Hepatocyte (in vitro differentiated cells): Measurements from ENCODE around the gene GAS5.
"Not testable (repeated sequence)": the region's sequence is repeated elsewhere in the genome, so short reads cannot be mapped to it uniquely, and the experiment has no call there.

Experiments used
- EZH2 ChIP-seq: fragments of 200-600 bp; sonication (generic); IDR thresholded peaks from 2 replicates; pipeline ENCODE4 v1.6.1; 2016; ENCODE audit warnings: antibody characterized with exemption, mild to moderate bottlenecking, borderline replicate concordance
- TF ChIP-seq, protein P1 (sequence below): fragments of 200-600 bp; sonication (generic); IDR thresholded peaks from 2 replicates; pipeline ENCODE4 v1.5.1; 2016; ENCODE audit warnings: antibody characterized with exemption, mild to moderate bottlenecking; ENCODE audit not compliant: poor library complexity

GRCh38 chr1:173881117-173881516, 13.3 kb upstream of the GAS5 start:
- TF ChIP-seq, protein P1, sequence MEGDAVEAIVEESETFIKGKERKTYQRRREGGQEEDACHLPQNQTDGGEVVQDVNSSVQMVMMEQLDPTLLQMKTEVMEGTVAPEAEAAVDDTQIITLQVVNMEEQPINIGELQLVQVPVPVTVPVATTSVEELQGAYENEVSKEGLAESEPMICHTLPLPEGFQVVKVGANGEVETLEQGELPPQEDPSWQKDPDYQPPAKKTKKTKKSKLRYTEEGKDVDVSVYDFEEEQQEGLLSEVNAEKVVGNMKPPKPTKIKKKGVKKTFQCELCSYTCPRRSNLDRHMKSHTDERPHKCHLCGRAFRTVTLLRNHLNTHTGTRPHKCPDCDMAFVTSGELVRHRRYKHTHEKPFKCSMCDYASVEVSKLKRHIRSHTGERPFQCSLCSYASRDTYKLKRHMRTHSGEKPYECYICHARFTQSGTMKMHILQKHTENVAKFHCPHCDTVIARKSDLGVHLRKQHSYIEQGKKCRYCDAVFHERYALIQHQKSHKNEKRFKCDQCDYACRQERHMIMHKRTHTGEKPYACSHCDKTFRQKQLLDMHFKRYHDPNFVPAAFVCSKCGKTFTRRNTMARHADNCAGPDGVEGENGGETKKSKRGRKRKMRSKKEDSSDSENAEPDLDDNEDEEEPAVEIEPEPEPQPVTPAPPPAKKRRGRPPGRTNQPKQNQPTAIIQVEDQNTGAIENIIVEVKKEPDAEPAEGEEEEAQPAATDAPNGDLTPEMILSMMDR, result not testable (repeated sequence)
- TF ChIP-seq EZH2, result not testable (repeated sequence)
